Fibroblast of lung (primary cell): ENCODE results near the gene SCAF1.

Source experiments
- EZH2 ChIP-seq: IDR thresholded peaks from 2 replicates; pipeline ENCODE4 v1.5.1; 2012; ENCODE audit warnings: low read length, control low read depth, mild to moderate bottlenecking; ENCODE audit errors: missing control alignments
- TF ChIP-seq, protein P1 (sequence below), 2 donors: IDR thresholded peaks in 1 of 2; conservative IDR thresholded peaks in 1 of 2; 1 replicate in 1 of 2; 2 replicates in 1 of 2; pipeline ENCODE4 v1.5.1; 2011 to 2012; ENCODE audit warnings: low read length in 2 of 2, control low read depth in 1 of 2, inconsistent platforms in 1 of 2, low read depth in 1 of 2, mild to moderate bottlenecking in 1 of 2

DNA sequence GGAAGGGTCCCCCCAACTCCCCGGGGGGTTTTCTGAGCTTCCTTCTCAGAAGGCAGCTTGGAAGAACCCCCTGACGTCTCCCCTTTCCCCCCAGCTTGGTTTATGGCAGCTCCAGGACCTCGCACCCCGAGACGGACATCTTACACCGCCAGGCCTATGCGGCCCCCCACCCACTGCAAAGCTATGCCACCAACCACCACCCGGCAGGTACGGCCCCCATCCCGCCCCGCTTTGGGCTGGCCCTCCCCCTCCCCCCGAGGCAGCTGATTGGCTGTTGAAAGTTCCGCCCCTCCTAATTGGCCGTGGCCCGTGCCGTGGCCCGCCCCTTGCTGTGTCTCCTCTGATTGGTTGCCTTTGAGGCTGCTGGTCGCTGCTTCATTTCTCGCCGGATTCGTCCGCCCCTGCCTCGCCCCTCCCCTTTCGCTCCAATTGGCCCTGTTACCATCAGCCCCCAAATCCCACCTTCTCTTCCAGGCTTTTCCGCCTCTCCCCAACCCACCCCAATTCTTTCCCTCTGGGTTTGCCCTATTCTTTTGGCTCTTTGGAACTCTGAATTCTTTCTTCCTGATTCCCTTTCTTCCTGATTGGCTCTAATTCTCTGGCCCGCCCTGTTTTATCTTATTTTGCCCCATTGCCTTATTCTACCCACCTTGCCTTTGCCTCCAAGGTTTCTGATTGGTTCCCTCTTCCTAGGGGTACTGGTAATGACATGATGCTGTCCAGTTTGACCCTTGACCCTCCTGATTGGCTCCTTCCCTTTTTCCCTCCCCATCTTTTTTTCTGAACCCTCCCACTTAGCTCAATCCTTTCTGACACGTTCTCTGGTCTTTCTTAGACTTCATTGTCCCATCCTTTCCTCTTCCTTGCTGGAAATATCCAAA is 48.5 kb upstream of the SCAF1 start:
- TF ChIP-seq, protein P1, sequence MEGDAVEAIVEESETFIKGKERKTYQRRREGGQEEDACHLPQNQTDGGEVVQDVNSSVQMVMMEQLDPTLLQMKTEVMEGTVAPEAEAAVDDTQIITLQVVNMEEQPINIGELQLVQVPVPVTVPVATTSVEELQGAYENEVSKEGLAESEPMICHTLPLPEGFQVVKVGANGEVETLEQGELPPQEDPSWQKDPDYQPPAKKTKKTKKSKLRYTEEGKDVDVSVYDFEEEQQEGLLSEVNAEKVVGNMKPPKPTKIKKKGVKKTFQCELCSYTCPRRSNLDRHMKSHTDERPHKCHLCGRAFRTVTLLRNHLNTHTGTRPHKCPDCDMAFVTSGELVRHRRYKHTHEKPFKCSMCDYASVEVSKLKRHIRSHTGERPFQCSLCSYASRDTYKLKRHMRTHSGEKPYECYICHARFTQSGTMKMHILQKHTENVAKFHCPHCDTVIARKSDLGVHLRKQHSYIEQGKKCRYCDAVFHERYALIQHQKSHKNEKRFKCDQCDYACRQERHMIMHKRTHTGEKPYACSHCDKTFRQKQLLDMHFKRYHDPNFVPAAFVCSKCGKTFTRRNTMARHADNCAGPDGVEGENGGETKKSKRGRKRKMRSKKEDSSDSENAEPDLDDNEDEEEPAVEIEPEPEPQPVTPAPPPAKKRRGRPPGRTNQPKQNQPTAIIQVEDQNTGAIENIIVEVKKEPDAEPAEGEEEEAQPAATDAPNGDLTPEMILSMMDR (conservative IDR thresholded peaks at IDR 0.05 in 1 of 2, IDR thresholded peaks at IDR 0.05 in 1 of 2; ENCODE audit: low read depth in 1 of 2, low read length in 2 of 2): no peak
- no peak for TF ChIP-seq EZH2
